ENCODE results near the gene IL36B.
"Not testable (repeated sequence)": the region's sequence is repeated elsewhere in the genome, so short reads cannot be mapped to it uniquely, and the experiment has no call there.

DNA sequence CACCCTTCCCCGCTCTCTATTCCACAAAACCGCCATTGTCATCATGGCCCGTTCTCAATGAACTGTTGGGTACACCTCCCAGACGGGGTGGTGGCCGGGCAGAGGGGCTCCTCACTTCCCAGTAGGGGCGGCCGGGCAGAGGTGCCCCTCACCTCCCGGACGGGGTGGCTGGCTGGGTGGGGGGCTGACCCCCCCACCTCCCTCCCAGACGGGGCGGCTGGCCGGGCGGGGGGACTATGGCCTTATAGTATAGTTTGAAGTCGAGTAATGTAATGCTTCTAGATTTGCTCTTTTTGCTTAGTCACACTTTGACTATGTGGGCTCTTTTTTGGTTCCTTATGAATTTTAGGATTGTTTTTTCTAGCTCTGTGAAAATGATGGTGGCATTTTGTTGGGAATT lies 43.6 kb upstream of the IL36B start:
- TF ChIP-seq, protein P1, sequence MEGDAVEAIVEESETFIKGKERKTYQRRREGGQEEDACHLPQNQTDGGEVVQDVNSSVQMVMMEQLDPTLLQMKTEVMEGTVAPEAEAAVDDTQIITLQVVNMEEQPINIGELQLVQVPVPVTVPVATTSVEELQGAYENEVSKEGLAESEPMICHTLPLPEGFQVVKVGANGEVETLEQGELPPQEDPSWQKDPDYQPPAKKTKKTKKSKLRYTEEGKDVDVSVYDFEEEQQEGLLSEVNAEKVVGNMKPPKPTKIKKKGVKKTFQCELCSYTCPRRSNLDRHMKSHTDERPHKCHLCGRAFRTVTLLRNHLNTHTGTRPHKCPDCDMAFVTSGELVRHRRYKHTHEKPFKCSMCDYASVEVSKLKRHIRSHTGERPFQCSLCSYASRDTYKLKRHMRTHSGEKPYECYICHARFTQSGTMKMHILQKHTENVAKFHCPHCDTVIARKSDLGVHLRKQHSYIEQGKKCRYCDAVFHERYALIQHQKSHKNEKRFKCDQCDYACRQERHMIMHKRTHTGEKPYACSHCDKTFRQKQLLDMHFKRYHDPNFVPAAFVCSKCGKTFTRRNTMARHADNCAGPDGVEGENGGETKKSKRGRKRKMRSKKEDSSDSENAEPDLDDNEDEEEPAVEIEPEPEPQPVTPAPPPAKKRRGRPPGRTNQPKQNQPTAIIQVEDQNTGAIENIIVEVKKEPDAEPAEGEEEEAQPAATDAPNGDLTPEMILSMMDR (IDR thresholded peaks at IDR 0.05; ENCODE audit: insufficient read depth, low read depth, low read length) = not testable (repeated sequence)
- not testable (repeated sequence) for TF ChIP-seq EZH2 (IDR thresholded peaks at IDR 0.05; ENCODE audit: insufficient read depth, low read length)

All from astrocyte (in vitro differentiated cells and primary cell).